ENCODE data around the gene KCNN2.

DNA sequence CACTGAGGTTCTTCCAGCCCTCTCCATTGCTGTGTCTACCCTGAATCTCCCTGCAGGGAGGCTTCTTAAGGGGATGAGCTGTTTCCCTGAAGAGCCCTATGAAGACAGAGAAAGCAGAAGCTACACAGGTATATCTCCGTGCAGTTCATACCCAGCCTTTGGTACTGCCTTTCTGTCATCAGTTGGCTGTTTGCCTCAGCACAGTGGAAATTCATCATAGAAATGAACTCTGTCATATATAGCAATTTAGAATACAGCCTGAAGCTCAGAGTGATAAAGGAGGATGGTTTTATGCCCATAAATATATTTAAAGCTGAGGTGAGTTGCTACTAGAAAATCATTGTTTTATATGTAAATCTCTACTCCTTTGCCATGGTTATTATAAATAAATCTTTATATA is 42.6 kb upstream of the KCNN2 start:
- TF ChIP-seq CEBPB (IDR thresholded peaks at IDR 0.05; ENCODE audit: low read depth, low read length) = no peak
- TF ChIP-seq NRF1 (IDR thresholded peaks at IDR 0.05; ENCODE audit: low read depth, low read length) = no peak
- no peak for TF ChIP-seq MAX (IDR thresholded peaks at IDR 0.05)
- TF ChIP-seq CTCF (IDR thresholded peaks at IDR 0.05; ENCODE audit: control extremely low read depth in 1 of 3, insufficient read depth in 1 of 3, low read depth in 1 of 3, low read length in 3 of 3) = no peak
- TF ChIP-seq CREB1 (IDR thresholded peaks at IDR 0.05) = no peak
- TF ChIP-seq CHD1 (IDR thresholded peaks at IDR 0.05; ENCODE audit: low read depth, low read length) = no peak
- TF ChIP-seq RFX5 (IDR thresholded peaks at IDR 0.05; ENCODE audit: borderline replicate concordance, low read depth, low read length) = no peak
- TF ChIP-seq SUZ12 (IDR thresholded peaks at IDR 0.05; ENCODE audit: low read length) = no peak
- no peak for TF ChIP-seq ZNF274 (IDR thresholded peaks at IDR 0.05; ENCODE audit: borderline replicate concordance, extremely low read depth, low read length)
- TF ChIP-seq CTBP2 (IDR thresholded peaks at IDR 0.05; ENCODE audit: borderline replicate concordance, insufficient read depth, insufficient read length, low read length) = no peak
- no peak for TF ChIP-seq TCF12 (IDR thresholded peaks at IDR 0.05; ENCODE audit: low read depth, low read length)
- no peak for TF ChIP-seq POLR2AphosphoS5 (IDR thresholded peaks at IDR 0.05; ENCODE audit: low read depth, low read length)
